KMS-11 (cell line): ENCODE results near the gene PLEKHN1.

Experiments
- H2AFZ ChIP-seq: fragments of 200-600 bp; sonication (generic); 2 replicates; pipeline ENCODE4 v1.6.1; 2016; ENCODE audit warnings: antibody characterized with exemption, mixed run types, low read depth
- H3K27ac ChIP-seq: fragments of 200-600 bp; sonication (generic); 2 replicates; pipeline ENCODE4 v1.6.1; 2016; ENCODE audit warnings: mild to moderate bottlenecking, mixed run types
- H3K27me3 ChIP-seq: fragments of 200-600 bp; sonication (generic); 2 replicates; pipeline ENCODE4 v1.6.1; 2017; ENCODE audit warnings: mild to moderate bottlenecking, low read depth, mixed run types, moderate library complexity; ENCODE audit not compliant: insufficient read depth
- H3K36me3 ChIP-seq: fragments of 200-600 bp; sonication (generic); 2 replicates; pipeline ENCODE4 v1.6.1; 2017; ENCODE audit warnings: mild to moderate bottlenecking, mixed run types; ENCODE audit not compliant: insufficient read depth
- H3K4me1 ChIP-seq: fragments of 200-600 bp; sonication (generic); 2 replicates; pipeline ENCODE4 v1.6.1; 2016; ENCODE audit warnings: mild to moderate bottlenecking, low read depth, mixed run types; ENCODE audit not compliant: poor library complexity, severe bottlenecking
- H3K4me2 ChIP-seq: fragments of 200-600 bp; sonication (generic); 2 replicates; pipeline ENCODE4 v1.7.0; 2016; ENCODE audit warnings: mild to moderate bottlenecking, mixed run types
- H3K4me3 ChIP-seq: fragments of 200-600 bp; sonication (generic); IDR thresholded peaks from 2 replicates; pipeline ENCODE4 v1.6.1; 2017; ENCODE audit warnings: low read depth, low read length, mixed read lengths; ENCODE audit not compliant: insufficient read depth
- H3K79me2 ChIP-seq: fragments of 200-600 bp; sonication (generic); 2 replicates; pipeline ENCODE4 v1.6.1; 2016; ENCODE audit warnings: low read depth, mixed run types; ENCODE audit not compliant: insufficient read depth
- H3K9ac ChIP-seq: fragments of 200-600 bp; sonication (generic); 2 replicates; pipeline ENCODE4 v1.6.1; 2016; ENCODE audit warnings: mild to moderate bottlenecking, mixed run types
- H4K20me1 ChIP-seq: fragments of 200-600 bp; sonication (generic); 2 replicates; pipeline ENCODE4 v1.6.1; 2016; ENCODE audit warnings: mild to moderate bottlenecking, mixed run types; ENCODE audit not compliant: insufficient read depth
- CTCF ChIP-seq: fragments of 200-600 bp; sonication (generic); conservative IDR thresholded peaks from 2 replicates; pipeline ENCODE4 v1.6.1; 2017; ENCODE audit warnings: low read depth, mild to moderate bottlenecking, antibody characterized with exemption, low read length, moderate library complexity, mixed read lengths

PLEKHN1 gene

DNA sequence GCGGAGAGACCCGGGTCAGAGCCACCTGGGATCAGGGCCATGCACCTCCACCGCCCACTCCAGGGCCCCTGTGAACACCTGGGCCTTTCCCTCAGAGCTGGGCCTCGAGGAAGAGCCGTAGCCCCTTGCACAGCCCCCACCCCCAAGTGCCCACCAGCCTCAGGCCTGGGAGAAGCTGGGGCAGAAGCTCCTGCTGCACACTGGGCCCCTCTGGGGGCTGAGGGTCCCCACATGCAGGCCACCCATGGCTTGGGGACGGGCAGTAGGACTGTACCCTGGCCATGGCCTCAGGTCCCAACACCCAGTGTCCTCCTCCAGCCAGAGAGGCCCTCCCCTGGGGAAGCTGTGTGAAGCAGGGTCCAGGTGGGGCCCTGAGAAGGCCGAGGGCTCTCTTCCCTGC lies 13.7 kb upstream of the PLEKHN1 start:
- H3K79me2 ChIP-seq: peaks cover 9% of the 10 kb centered on the region
- no peak overlapping the region for H2AFZ ChIP-seq
- TF ChIP-seq CTCF: no peak
- no peaks in the 10 kb centered on the region for H3K27me3 ChIP-seq
- H4K20me1 ChIP-seq: no peaks in the 10 kb centered on the region
- H3K4me1 ChIP-seq: peaks cover 12% of the 10 kb centered on the region
- H3K4me3 ChIP-seq: no peak overlapping the region
- no peak overlapping the region for H3K9ac ChIP-seq
- H3K27ac ChIP-seq: no peak overlapping the region
- H3K4me2 ChIP-seq: no peak overlapping the region
- H3K36me3 ChIP-seq: peaks cover 15% of the 10 kb centered on the region; the same call in 1 of the 2 replicates

- no peak for TF ChIP-seq CTCF
- Histone ChIP-seq H2AFZ (no peak overlapping the region), H3K9ac (no peak overlapping the region), H3K4me1 (peaks cover 11% of the 10 kb centered on the region), H3K79me2 (peaks cover 20% of the 10 kb centered on the region), H3K4me2 (no peak overlapping the region), H3K36me3 (peaks cover 10% of the 10 kb centered on the region; the same call in 1 of the 2 replicates), H3K27ac (no peak overlapping the region), H3K27me3 (no peaks in the 10 kb centered on the region), H4K20me1 (no peaks in the 10 kb centered on the region), H3K4me3 (no peak overlapping the region)
These were observed 12.6 kb upstream of the PLEKHN1 start for GRCh38 chr1:953524-954320.

- Histone ChIP-seq H3K27me3 (no peaks in the 10 kb centered on the region; the same call in 1 of the 2 replicates), H4K20me1 (no peaks in the 10 kb centered on the region), H2AFZ (no peak overlapping the region), H3K27ac (no peak overlapping the region), H3K4me1 (peaks cover 17% of the 10 kb centered on the region), H3K79me2 (peaks cover 22% of the 10 kb centered on the region), H3K4me2 (no peak overlapping the region), H3K36me3 (peaks cover 10% of the 10 kb centered on the region; the same call in 1 of the 2 replicates), H3K4me3 (no peak overlapping the region), H3K9ac (no peak overlapping the region)
- TF ChIP-seq CTCF: no peak
These were observed 11.4 kb upstream of the PLEKHN1 start for GRCh38 chr1:954927-955326.

DNA sequence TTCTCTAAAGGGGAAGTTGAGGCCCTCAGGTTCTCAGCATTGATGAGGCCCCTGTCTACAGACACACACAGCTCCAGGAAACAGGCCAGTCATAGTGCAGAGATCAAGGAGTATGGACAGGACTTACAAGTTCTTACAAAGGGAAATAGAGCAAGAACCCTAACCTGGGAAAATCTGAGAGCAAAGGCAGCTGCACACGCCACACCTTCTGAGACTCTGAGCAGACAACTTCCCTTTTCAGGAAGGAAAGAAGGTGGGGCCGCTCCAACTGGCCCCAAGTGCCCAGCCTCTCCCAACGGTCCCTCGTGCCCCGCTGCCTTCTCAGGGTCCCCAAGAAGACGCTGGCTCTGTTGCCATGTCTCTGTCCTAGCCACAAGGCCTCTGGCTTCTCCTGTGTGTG lies 10.8 kb upstream of the PLEKHN1 start:
- Histone ChIP-seq H2AFZ (no peak overlapping the region), H3K27me3 (no peaks in the 10 kb centered on the region; the same call in 1 of the 2 replicates), H3K4me3 (no peak overlapping the region), H3K4me2 (no peak overlapping the region), H4K20me1 (no peaks in the 10 kb centered on the region), H3K4me1 (peaks cover 18% of the 10 kb centered on the region), H3K27ac (no peak overlapping the region), H3K79me2 (peaks cover 22% of the 10 kb centered on the region), H3K36me3 (peaks cover 10% of the 10 kb centered on the region; the same call in 1 of the 2 replicates), H3K9ac (no peak overlapping the region)
- TF ChIP-seq CTCF: no peak
